ENCODE results near the gene GABRA6.

DNA sequence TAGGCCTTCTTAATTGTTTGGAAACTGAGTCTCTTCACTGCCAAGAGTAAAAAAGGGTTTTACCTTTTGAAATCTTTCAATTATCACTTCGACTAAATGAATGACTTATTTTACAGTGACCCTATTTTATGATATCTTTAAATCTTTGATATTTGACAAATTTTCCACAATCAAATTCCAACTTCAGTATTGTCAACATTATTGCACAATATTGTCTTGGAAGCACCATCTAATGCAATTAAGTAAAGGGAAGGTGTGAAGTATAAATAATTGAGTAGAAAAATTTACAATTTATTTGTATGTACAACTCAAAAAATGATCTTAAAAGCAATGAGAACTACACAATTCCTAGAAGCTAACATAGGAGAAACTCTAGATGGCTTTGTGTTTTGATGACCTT is 49.2 kb downstream of the GABRA6 start:
- TF ChIP-seq, protein P1, sequence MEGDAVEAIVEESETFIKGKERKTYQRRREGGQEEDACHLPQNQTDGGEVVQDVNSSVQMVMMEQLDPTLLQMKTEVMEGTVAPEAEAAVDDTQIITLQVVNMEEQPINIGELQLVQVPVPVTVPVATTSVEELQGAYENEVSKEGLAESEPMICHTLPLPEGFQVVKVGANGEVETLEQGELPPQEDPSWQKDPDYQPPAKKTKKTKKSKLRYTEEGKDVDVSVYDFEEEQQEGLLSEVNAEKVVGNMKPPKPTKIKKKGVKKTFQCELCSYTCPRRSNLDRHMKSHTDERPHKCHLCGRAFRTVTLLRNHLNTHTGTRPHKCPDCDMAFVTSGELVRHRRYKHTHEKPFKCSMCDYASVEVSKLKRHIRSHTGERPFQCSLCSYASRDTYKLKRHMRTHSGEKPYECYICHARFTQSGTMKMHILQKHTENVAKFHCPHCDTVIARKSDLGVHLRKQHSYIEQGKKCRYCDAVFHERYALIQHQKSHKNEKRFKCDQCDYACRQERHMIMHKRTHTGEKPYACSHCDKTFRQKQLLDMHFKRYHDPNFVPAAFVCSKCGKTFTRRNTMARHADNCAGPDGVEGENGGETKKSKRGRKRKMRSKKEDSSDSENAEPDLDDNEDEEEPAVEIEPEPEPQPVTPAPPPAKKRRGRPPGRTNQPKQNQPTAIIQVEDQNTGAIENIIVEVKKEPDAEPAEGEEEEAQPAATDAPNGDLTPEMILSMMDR (IDR thresholded peaks at IDR 0.05; ENCODE audit: low read depth, low read length) = no peak
- no peak for TF ChIP-seq EZH2phosphoT487 (IDR thresholded peaks at IDR 0.05; ENCODE audit: low read depth)
